Endothelial cell of umbilical vein (primary cell): Measurements from ENCODE around the gene GOLGA3. TPM values are rescaled to one million over a fixed set of nuclear protein-coding genes. Genes with fewer than 3 reads are reported as not detected.
"Not testable (repeated sequence)": the region's sequence is repeated elsewhere in the genome, so short reads cannot be mapped to it uniquely, and the experiment has no call there.

Experiments
- BruUV-seq: library from RNA; stranded (reverse); fragments of 400-500 nt; replicated peaks from 2 replicates; lab custom pipeline; 2021; lab: Mats Ljungman, UMichigan
- CTCF ChIA-PET: fragments of 300-600, 350-600 bp; sonication (Branson Sonifier 250); formaldehyde crosslinking; loops from one replicate; lab custom pipeline; 2021; ENCODE audit warnings: antibody characterized with exemption, inconsistent platforms; lab: Charles Lee
- POLR2A ChIA-PET: fragments of 300-600, 350-600 bp; sonication (Branson Sonifier 250); formaldehyde crosslinking; loops from one replicate; lab custom pipeline; 2021; ENCODE audit warnings: antibody characterized with exemption, inconsistent platforms; lab: Charles Lee
- DNase-seq: peaks from one replicate; pipeline ENCODE4 v3.0.0-alpha.2; 2011; ENCODE audit warnings: low read depth, low spot score
- FAIRE-seq: peaks from 2 replicates; lab custom pipeline; 2011; peaks lifted over from hg19 to GRCh38; lab: Jason Lieb, UNC
- H2AFZ ChIP-seq: 2 replicates; pipeline ENCODE4 v1.6.0; 2012; ENCODE audit warnings: low read depth, low read length, control low read depth, inconsistent platforms
- H3K27ac ChIP-seq: 2 replicates; pipeline ENCODE4 v1.5.1; 2011; ENCODE audit warnings: low read depth, mild to moderate bottlenecking, control low read depth, low read length, moderate library complexity; ENCODE audit not compliant: insufficient read depth
- H3K27me3 ChIP-seq, 2 experiments: 2 replicates each; pipeline versions ENCODE4 v1.6.0 to v1.6.1; 2011; ENCODE audit warnings: low read length in 2 of 2, mixed read lengths in 1 of 2; ENCODE audit not compliant: control insufficient read depth in 2 of 2, insufficient read depth in 2 of 2
- H3K36me3 ChIP-seq, 2 experiments: 2 replicates in 1 of 2; 3 replicates in 1 of 2; pipeline ENCODE4 v1.5.1; 2011; ENCODE audit warnings: low read length in 2 of 2, mild to moderate bottlenecking in 1 of 2, moderate library complexity in 1 of 2; ENCODE audit not compliant: control insufficient read depth in 2 of 2, insufficient read depth in 2 of 2; ENCODE audit errors: extremely low read depth in 1 of 2
- H3K4me1 ChIP-seq: 3 replicates; pipeline ENCODE4 v1.5.1; 2011; ENCODE audit warnings: mild to moderate bottlenecking, low read length; ENCODE audit not compliant: control insufficient read depth, insufficient read depth; ENCODE audit errors: extremely low read depth
- H3K4me2 ChIP-seq: 2 replicates; pipeline ENCODE4 v1.6.1; 2011; ENCODE audit warnings: low read length, control low read depth, mixed read lengths; ENCODE audit not compliant: insufficient read depth
- H3K4me3 ChIP-seq, 3 experiments: fragments of 200-600 bp in 1 of 3; sonication (generic), shearing (Covaris generic) in 1 of 3; replicated peaks in 1 of 3; 2 replicates each; pipeline ENCODE4 v1.5.1; 2011 to 2016; ENCODE audit warnings: control low read depth in 3 of 3, low read length in 3 of 3, mild to moderate bottlenecking in 2 of 3, inconsistent platforms in 1 of 3, low read depth in 1 of 3, moderate library complexity in 1 of 3; ENCODE audit not compliant: insufficient read depth in 1 of 3
- H3K79me2 ChIP-seq: 2 replicates; pipeline ENCODE4 v1.6.0; 2012; ENCODE audit warnings: low read length, inconsistent platforms; ENCODE audit not compliant: control insufficient read depth, insufficient read depth
- H3K9ac ChIP-seq: replicated peaks from 2 replicates; pipeline ENCODE3; 2011; ENCODE audit warnings: low read length, control low read depth; ENCODE audit not compliant: insufficient read depth; ENCODE audit errors: extremely low read depth
- H3K9me1 ChIP-seq: replicated peaks from 3 replicates; pipeline ENCODE4 v1.6.0; 2011; ENCODE audit warnings: mild to moderate bottlenecking, low read length; ENCODE audit not compliant: control insufficient read depth, insufficient read depth; ENCODE audit errors: extremely low read depth
- H3K9me3 ChIP-seq: replicated peaks from 2 replicates; pipeline ENCODE4 v1.5.1; 2012; ENCODE audit warnings: low read length, inconsistent platforms; ENCODE audit not compliant: control insufficient read depth, insufficient read depth
- H4K20me1 ChIP-seq: replicated peaks from 2 replicates; pipeline ENCODE3; 2011; ENCODE audit warnings: mild to moderate bottlenecking, low read length; ENCODE audit not compliant: control insufficient read depth, insufficient read depth; ENCODE audit errors: extremely low read depth
- EZH2 ChIP-seq: IDR thresholded peaks from 2 replicates; pipeline ENCODE4 v1.6.1; 2012; ENCODE audit warnings: borderline replicate concordance, low read depth, mild to moderate bottlenecking, moderate library complexity, low read length, inconsistent platforms; ENCODE audit not compliant: severe bottlenecking
- MYC ChIP-seq: IDR thresholded peaks from one replicate; pipeline ENCODE4 v1.6.1; 2011; ENCODE audit warnings: mild to moderate bottlenecking, low read depth, low read length
- dilution Hi-C: fragments of 300-500 bp; cut with MboI; formaldehyde crosslinking; loops from one replicate; pipeline ENCODE4 v1.15.0; 2019; ENCODE audit warnings: low sequenced_read_pairs; ENCODE audit not compliant: extremely low pct_ligation_motif_present
- intact Hi-C: fragments of 100-400 bp; cut with micrococcal nuclease; formaldehyde crosslinking; loops from one replicate; pipeline ENCODE4 v1.10.0; 2022
- polyA plus RNA-seq, 4 experiments: library from polyadenylated mRNA; depleted of rRNA in 3 of 4; stranded (reverse) in 3 of 4; unstranded in 1 of 4; fragments of >200 nt; gene quantifications; 2 replicates each; pipeline versions ENCODE4 v1.2.1 to v1.2.3, GENCODE V29; 2011 to 2012; ENCODE audit warnings: missing spikeins in 1 of 4
- total RNA-seq: library from RNA; stranded (reverse); gene quantifications from 2 replicates; pipeline ENCODE4 v1.2.3, GENCODE V29; 2021
- TF ChIP-seq, protein P1 (sequence below), 2 donors: IDR thresholded peaks; 1 replicate in 1 of 2; 2 replicates in 1 of 2; pipeline ENCODE4 v1.5.1; 2011; ENCODE audit warnings: low read length in 2 of 2, mild to moderate bottlenecking in 2 of 2, moderate library complexity in 2 of 2, control low read depth in 1 of 2, inconsistent platforms in 1 of 2, low read depth in 1 of 2; ENCODE audit not compliant: insufficient read depth in 1 of 2; ENCODE audit errors: extremely low read depth in 1 of 2
- TF ChIP-seq, protein P2 (sequence below): IDR thresholded peaks from 2 replicates; pipeline ENCODE4 v1.6.1; 2011; ENCODE audit not compliant: insufficient read depth, insufficient read length

GOLGA3 gene
- total and polyA plus RNA-seq, 2 donors (not counting 3 experiments of a cell fraction or from before 2014, with no cell fraction given) = 18.4 to 86.0 TPM

DNA sequence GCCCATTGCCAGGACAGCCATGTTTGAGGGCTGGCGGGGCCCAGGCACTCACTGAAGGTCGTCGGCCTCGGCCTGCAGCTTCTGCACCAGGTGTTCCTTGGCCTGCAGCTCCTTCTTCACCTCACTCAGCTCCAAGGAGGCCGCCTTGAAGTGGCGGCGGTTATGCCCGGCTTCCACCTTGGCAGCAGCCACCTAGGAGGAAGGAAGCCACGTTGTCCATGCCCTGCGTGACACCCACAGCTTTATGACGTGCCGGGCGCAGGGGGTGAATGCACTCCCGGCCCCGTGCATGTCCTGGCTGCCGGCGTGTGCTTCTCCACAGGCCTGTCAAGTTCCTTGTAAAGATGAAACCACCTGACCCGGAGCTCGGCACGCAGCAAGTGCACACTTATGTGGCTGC, 51.1 kb downstream of the GOLGA3 start:
- Histone ChIP-seq H3K27ac (no peak overlapping the region), H3K79me2 (no peaks in the 10 kb centered on the region), H4K20me1 (no peaks in the 10 kb centered on the region), H3K36me3 (peaks cover 32 to 64% of the 10 kb centered on the region in 2 experiments), H3K4me3 (no peak overlapping the region), H3K4me2 (no peak overlapping the region), H3K4me1 (no peaks in the 10 kb centered on the region), H3K27me3 (no peaks in the 10 kb centered on the region), H3K9me3 (no peaks in the 10 kb centered on the region), H3K9me1 (no peaks in the 10 kb centered on the region), H3K9ac (no peak overlapping the region), H2AFZ (no peak overlapping the region)
- intact Hi-C loops = no loop called here
- TF ChIP-seq, protein P1, sequence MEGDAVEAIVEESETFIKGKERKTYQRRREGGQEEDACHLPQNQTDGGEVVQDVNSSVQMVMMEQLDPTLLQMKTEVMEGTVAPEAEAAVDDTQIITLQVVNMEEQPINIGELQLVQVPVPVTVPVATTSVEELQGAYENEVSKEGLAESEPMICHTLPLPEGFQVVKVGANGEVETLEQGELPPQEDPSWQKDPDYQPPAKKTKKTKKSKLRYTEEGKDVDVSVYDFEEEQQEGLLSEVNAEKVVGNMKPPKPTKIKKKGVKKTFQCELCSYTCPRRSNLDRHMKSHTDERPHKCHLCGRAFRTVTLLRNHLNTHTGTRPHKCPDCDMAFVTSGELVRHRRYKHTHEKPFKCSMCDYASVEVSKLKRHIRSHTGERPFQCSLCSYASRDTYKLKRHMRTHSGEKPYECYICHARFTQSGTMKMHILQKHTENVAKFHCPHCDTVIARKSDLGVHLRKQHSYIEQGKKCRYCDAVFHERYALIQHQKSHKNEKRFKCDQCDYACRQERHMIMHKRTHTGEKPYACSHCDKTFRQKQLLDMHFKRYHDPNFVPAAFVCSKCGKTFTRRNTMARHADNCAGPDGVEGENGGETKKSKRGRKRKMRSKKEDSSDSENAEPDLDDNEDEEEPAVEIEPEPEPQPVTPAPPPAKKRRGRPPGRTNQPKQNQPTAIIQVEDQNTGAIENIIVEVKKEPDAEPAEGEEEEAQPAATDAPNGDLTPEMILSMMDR (IDR thresholded peaks at IDR 0.05; ENCODE audit: extremely low read depth in 1 of 2, insufficient read depth in 1 of 2, low read depth in 1 of 2, low read length in 2 of 2) = no peak
- TF ChIP-seq EZH2 = no peak
- dilution Hi-C loops = no loop called here
- ChIA-PET CTCF (no interaction called here), POLR2A (no interaction called here)
- no TSS peak for BruUV-seq
- no peak for FAIRE-seq
- DNase-seq = no peak

DNA sequence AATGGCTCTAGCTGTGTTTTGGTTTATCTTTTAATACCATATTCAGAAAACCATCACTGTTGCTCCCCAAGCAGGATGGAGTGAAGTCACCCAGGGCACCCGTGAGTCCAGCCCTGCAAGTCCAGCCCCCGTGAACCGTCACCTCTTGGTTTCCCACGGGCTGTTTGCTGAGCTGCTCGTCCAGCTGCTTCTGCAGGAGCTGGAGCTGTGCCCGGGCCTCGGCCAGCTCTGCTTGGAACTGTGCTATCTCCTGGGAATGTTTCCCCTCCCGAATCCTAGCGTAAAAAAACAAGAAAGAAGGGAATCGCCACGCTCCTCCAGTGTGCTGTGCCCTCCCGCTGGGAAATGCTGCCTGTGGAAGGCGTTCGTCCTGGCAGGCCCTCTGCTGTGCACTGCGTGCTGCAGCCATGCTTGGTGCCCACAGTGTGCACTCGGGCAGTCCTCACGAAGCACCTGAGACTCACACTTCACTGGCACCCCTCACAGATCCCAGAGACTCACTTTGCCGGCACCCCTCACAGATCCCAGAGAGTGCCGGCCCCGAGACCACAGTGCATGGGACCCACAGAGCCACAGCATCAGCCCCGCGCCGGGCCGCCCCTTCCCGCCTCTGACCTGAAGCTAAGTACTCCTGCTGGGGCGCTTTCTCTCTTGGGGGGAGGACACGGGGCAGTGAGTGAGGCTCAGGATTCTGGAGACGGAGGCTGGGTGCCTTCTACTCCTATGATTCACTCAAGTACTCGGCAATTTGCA, 51.7 kb downstream of the GOLGA3 start:
- intact Hi-C loops = no loop called here
- Histone ChIP-seq H4K20me1 (no peaks in the 10 kb centered on the region), H2AFZ (no peak overlapping the region), H3K4me3 (no peak overlapping the region), H3K9me1 (no peaks in the 10 kb centered on the region), H3K4me1 (no peaks in the 10 kb centered on the region), H3K79me2 (no peaks in the 10 kb centered on the region), H3K27ac (no peak overlapping the region), H3K27me3 (no peaks in the 10 kb centered on the region), H3K36me3 (peaks cover 28 to 64% of the 10 kb centered on the region in 2 experiments), H3K4me2 (no peak overlapping the region), H3K9ac (no peak overlapping the region), H3K9me3 (no peaks in the 10 kb centered on the region)
- CTCF ChIA-PET = no interaction called here
- DNase-seq (no peak), FAIRE-seq (no peak)
- dilution Hi-C loops = no loop called here
- BruUV-seq = no TSS peak
- POLR2A ChIA-PET = no interaction called here
- no peak for TF ChIP-seq MYC
- TF ChIP-seq, protein P1 (IDR thresholded peaks at IDR 0.05; ENCODE audit: extremely low read depth in 1 of 2, insufficient read depth in 1 of 2, low read depth in 1 of 2, low read length in 2 of 2) = no peak
- TF ChIP-seq, protein P2, sequence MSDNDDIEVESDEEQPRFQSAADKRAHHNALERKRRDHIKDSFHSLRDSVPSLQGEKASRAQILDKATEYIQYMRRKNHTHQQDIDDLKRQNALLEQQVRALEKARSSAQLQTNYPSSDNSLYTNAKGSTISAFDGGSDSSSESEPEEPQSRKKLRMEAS = no peak

DNA sequence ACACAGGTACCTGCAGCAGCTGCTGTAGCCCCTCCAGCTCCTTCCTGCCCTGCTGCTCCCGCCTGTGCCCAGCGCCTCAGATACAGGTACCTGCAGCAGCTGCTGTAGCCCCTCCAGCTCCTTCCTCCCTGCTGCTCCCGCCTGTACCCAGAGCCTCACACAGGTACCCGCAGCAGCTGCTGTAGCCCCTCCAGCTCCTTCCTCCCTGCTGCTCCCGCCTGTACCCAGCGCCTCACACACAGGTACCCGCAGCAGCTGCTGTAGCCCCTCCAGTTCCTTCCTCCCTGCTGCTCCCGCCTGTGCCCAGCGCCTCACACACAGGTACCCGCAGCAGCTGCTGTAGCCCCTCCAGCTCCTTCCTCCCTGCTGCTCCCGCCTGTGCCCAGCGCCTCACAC, 52.4 kb downstream of the GOLGA3 start:
- BruUV-seq, CTCF ChIA-PET, H3K9ac ChIP-seq, H3K9me3 ChIP-seq, H3K9me1 ChIP-seq, POLR2A ChIA-PET, H3K4me3 ChIP-seq, H3K79me2 ChIP-seq, FAIRE-seq, H4K20me1 ChIP-seq, H2AFZ ChIP-seq, DNase-seq, intact Hi-C loops, H3K27me3 ChIP-seq, H3K27ac ChIP-seq, dilution Hi-C loops, H3K4me2 ChIP-seq, H3K4me1 ChIP-seq: not testable (repeated sequence)
- peaks cover 31 to 63% of the 10 kb centered on the region in 2 experiments for H3K36me3 ChIP-seq
